HG03135 (cell line): ENCODE data around the gene CIC.

Experiments used
- ATAC-seq: cut with Tn5 transposase; IDR thresholded peaks from one replicate; pipeline ENCODE4 v1.9.1; 2021; ENCODE audit warnings: mild to moderate bottlenecking, moderate library complexity; ENCODE audit not compliant: unreplicated experiment

CIC gene

GRCh38 chr19:42303101-42303464, 34.0 kb downstream of the CIC start:
- no peak for ATAC-seq

- ATAC-seq, result no peak
These were observed 34.8 kb downstream of the CIC start for GRCh38 chr19:42303876-42304275.

DNA sequence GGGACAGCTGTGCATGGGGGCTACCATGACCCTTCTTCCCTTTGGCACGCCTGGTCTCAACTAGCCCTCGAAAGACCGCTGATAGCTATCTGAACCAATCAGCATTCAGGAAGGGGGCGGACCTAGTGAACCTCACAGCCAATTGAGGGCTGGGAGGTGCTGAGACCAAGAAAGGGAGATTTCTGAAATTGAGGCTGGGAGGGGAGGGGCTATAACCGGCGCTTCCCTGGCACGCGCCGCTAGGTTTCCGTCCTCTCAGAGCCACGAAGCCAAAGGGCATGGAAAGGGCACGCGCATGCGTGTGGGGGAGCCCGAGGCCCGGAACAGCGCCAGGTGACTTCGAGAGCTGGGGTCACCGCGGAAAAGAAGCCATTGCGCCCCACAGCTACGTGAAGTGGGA, 37.6 kb downstream of the CIC start:
- ATAC-seq, result no peak

GRCh38 chr19:42309686-42310085, 40.6 kb downstream of the CIC start:
- ATAC-seq, result no peak

DNA sequence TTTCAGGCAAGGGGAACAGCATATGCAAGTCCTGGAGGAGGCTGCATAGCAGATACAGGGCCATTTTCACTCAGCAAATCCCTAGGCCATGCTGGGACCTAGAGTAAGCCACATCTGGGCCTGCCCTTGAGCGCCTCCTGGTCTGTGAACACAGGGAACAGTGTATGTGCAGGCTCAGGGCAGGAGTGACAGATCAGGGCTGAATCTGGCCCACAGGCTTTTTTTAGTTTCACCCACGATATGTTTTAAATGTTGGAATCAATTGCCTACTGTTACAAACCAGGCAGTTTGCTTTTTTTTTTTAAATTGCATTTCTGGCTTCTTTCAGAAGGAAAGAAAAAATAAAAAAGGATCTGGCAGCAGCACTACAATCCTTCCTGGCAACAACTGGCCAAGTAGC, 42.6 kb downstream of the CIC start:
- ATAC-seq, result no peak

- no peak for ATAC-seq
These were observed 43.3 kb downstream of the CIC start for GRCh38 chr19:42312370-42312769.

DNA sequence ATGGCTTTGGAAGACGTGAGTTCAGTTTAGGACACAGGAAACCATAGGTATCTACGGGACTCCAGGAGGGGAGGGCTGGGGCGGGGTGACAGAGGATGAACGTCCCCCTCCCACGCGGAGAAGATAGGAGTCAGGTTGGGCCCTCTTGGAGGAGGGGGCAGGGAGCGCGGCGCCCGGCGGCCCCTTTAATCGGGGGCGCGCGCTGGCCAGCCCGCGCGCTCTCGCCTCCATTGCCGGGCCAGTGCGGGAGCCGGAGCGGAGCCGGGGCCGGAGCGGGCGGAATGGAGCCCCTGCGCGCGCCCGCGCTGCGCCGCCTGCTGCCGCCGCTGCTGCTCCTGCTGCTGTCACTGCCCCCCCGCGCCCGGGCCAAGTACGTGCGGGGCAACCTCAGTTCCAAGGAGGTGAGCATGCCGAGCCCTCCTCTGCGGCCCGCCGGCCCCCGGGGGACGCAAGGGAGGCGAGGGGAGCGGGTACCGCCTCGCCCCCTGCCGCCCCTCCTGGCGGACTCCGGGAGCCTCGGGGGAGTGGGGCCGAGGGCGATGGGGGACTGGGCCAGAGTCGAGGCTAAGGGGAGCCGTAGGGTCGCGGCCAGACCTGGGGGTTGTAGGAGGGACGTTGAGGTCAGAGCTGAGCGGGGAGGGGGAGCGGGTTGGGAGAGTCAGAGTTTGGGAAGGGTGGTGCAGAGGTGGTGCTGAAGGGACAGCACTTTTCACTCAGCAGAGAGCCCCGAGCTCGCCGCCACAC, 44.2 kb downstream of the CIC start, which contains the start of gene TMEM145:
TMEM145 (plus strand) TSS at position 214 of the 744 bp plus-strand sequence; CDS start at position 282, 68 bp downstream.
- ATAC-seq, result no peak

DNA sequence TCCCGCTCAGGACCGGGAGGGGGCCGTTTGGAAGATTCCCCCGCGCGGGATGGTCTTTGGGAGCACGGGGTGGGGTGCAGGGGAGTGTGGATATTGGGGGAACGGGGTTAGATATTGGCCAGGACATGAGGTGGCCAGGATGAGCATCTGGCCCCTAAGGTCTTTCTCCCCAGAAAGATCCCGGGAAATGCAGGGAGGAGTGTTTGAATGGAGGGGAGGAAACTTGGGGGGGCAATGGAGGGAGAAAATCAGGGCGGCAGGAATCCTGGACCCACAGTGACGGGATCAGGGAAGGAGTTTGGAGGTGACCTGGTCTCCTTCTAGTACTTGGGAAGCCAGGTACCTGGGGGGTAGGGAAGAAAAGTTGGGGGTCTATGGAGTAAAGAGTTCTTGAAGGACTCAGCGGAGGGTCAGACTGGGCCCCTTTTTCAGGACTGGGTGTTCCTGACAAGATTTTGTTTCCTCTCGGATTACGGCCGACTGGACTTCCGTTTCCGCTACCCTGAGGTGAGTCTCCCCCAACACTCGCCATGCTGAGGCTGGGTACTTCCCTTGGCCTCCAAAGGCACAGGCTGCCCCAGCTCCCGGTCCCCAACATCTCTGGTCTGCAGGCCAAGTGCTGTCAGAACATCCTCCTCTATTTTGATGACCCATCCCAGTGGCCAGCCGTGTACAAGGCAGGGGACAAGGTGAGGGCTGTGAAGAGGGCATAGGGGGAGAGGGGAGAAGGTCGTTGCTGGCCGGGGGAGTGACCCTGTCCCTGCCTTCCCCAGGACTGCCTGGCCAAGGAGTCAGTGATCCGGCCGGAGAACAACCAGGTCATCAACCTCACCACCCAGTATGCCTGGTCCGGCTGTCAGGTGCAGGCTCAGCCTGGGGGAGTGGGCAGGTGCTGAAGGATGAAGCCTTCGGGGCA, 45.0 kb downstream of the CIC start:
- ATAC-seq, result no peak

GRCh38 chr19:42315024-42315423, 46.0 kb downstream of the CIC start:
- no peak for ATAC-seq

DNA sequence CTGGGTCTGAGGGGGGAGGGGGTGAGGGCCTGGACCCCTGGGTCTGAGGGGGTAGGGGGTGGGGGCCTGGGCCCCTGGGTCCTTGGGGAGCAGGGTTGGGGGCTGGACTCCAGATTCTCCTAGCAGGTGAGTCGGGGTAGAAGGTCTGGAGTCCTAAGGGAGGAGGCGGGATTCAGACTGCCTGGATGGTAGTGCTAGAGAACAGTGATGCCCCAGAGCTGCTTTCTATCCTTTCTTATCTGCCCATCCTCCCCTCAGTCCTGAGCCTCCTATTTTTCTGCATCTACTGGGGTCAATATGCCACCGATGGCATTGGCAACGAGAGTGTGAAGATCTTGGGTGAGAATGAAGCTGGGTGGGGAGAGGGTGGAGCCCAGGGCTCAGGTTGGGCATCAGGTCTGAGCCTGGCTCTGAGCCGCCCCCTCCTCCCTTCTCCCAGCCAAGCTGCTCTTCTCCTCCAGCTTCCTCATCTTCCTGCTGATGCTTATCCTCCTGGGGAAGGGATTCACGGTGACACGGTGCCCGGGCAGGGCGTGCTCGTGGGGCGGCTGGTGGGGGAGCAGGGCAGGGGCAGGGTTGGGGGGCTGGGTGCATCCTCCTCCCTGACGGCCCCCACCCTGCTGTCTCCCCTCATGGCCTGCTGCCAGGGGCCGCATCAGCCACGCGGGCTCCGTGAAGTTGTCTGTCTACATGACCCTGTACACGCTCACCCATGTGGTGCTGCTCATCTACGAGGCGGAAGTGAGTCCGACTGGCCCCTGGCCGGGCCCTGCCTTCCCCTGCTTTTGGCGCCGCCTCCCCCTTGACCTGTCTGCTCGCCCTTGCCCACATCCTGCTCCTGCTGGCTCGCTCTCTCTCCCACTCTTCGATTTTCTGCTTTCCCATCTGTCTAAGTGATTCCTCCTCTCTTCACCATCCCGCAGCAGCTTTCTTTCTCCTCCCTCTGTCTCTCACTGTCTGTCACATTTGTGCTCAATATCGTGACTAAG, 47.5 kb downstream of the CIC start:
- no peak for ATAC-seq

GRCh38 chr19:42317535-42317934, 48.5 kb downstream of the CIC start:
- no peak for ATAC-seq

DNA sequence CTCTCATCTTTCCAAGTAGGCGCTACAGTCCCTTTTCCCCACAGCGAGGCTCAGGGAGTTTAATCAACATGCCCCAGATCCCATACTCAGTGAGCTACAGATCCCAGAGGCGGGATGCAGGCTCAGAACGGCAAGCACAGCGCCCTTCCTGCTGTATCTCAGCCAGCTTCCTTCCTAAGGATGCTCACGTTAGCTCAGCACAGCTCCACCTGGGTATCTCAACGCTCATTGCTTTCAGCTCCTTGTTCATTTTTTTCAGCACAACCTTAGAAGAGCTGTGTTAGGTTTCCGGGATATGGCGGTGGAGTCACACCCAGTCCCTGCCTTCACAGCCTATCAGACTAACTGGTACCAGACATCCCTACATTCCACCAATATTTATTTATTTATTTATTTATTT, 53.3 kb downstream of the CIC start:
- ATAC-seq, result no peak

GRCh38 chr19:42323473-42323851, 54.4 kb downstream of the CIC start:
- no peak for ATAC-seq

- no peak for ATAC-seq
These were observed 55.0 kb downstream of the CIC start for GRCh38 chr19:42323852-42324654.

- no peak for ATAC-seq
These were observed 55.7 kb downstream of the CIC start for GRCh38 chr19:42324655-42325307.

DNA sequence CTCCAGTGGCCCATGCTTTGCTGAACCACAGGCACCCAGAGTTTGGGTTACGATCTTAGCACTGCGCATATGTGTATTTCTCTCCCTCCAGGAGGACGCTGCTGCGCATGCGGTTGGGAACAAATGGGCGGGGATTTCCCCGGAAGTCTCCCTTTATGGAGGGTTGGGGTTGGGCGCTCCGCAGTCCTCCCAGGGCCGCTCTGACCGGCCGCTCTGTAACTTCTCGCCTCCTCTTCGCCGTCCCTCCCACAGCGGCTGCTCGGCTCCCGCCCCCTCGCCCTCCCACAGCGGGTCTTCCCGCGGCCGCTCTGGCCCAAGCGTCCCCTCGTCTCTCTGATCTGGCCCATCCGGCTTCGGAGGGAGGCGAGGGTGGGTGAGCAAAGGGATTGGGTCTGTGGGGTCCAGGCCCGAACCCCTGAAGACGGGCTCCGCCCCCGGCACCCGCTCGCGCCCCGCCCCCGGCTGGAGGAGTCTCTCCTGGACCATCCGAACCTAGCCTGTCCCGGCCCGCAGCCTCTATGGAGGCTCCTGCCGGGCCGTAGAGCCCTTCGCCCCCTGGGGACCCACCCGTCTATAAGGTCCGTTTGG, 56.4 kb downstream of the CIC start, which contains the start of gene MEGF8:
MEGF8 (plus strand) TSS at position 328 of the 588 bp plus-strand sequence. CDS start 609 bp downstream, outside the sequence.
- peak; percentile 89 for ATAC-seq

GRCh38 chr19:42325896-42326771, 57.1 kb downstream of the CIC start:
- ATAC-seq, result peak; percentile 14

DNA sequence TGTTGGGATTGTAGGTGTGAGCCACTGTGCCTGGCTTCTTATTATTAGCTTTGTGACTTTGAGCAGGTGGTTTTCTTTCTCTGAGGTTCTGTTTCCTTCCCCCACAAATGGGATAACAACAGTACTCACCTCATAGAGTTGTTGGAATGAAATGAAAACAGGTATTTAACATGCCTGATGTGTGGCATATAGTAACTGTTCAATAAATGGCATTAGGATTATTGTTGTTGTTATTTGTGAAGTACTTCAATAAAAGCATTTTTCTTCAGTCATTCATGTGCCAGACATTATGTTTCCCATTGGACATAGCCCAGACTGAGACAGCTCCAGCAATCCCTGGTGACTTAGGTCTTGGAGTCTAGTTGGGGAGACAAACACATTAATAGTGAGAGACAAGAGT, 57.9 kb downstream of the CIC start:
- ATAC-seq, result no peak
